ENCODE results near the gene ST3GAL2. TPM values are rescaled to one million over a fixed set of nuclear protein-coding genes. Genes with fewer than 3 reads are reported as not detected.
"Not testable (repeated sequence)": the region's sequence is repeated elsewhere in the genome, so short reads cannot be mapped to it uniquely, and the experiment has no call there.

The ST3GAL2 gene
- total RNA-seq, 1 experiment from 2014 or later: 49.4 TPM

DNA sequence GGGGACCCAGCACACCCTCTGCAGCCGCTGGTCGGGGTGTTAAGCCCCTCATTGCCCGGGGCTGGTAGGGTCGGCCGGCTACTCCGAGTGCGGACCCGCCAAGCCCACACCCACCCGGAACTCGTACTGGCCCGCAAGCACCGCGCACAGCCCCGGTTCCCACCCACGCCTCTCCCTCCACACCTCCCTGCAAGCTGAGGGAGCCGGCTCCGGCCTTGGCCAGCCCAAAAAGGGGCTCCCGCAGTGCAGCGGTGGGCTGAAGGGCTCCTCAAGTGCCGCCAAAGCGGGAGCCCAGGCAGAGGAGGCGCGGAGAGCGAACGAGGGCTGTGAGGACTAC lies 12.1 kb upstream of the ST3GAL2 start:
- not testable (repeated sequence) for H3K4me3 Mint-ChIP-seq
- POLR2A ChIA-PET: interaction anchor here (2.0 kb wide), 1 partner anchor 70 kb away, joined by 4 read pairs; no protein-coding TSS in a partner anchor

GRCh38 chr16:70450142-70451003 lies 11.5 kb upstream of the ST3GAL2 start:
- not testable (repeated sequence) for H3K4me3 Mint-ChIP-seq; DNase-seq (ENCODE audit: low spot score); ATAC-seq; H3K36me3 Mint-ChIP-seq; H3K9me3 Mint-ChIP-seq; H3K27ac Mint-ChIP-seq; H3K27me3 Mint-ChIP-seq (ENCODE audit: low read depth)
- ChIA-PET CTCF (interaction anchor here (1.2 kb wide), 1 partner anchor 20 kb away, joined by 3 read pairs; no protein-coding TSS in a partner anchor), POLR2A (interaction anchor here (2.0 kb wide), 1 partner anchor 69 kb away, joined by 4 read pairs; no protein-coding TSS in a partner anchor)
- peaks cover 19% of the 10 kb centered on the region for H3K4me1 Mint-ChIP-seq

More for the DNA sequence above, 12.1 kb upstream of the ST3GAL2 start:
- H3K27me3 Mint-ChIP-seq (ENCODE audit: low read depth); DNase-seq (ENCODE audit: low spot score); CTCF ChIA-PET; ATAC-seq; H3K36me3 Mint-ChIP-seq; H3K27ac Mint-ChIP-seq; H3K9me3 Mint-ChIP-seq: not testable (repeated sequence)
- H3K4me1 Mint-ChIP-seq: peaks cover 19% of the 10 kb centered on the region
- TF ChIP-seq E2F4 (CRISPR knock-in tag; IDR thresholded peaks at IDR 0.05; ENCODE audit: borderline replicate concordance, low read depth): peak; percentile 41; the same call in 1 of the 2 replicates

DNA sequence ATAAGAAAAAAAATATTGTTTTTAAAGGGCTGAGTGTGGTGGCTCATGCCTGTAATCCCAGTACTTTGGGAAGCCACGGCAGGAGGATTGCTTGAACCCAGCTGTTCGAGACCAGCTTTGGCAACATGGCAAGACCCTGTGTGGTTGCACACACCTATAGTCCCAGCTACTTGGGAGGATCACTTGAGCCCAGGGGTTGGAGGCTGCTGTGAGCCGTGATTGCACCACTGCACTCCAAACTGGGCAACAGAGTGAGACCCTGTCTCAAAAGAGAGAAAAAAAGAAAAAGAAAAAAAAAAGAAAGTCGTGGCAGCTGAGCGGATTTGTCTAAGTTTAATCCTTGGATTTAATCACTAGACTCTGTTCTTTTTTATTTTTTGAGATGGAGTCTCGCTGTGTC lies 9.2 kb upstream of the ST3GAL2 start:
- ATAC-seq (no peak), DNase-seq (ENCODE audit: low spot score) (no peak)
- Mint-ChIP-seq H3K9me3 (peaks cover 4% of the 10 kb centered on the region), H3K4me3 (no peak overlapping the region), H3K4me1 (peaks cover 12% of the 10 kb centered on the region), H3K27ac (no peak overlapping the region), H3K27me3 (ENCODE audit: low read depth) (no peaks in the 10 kb centered on the region), H3K36me3 (no peaks in the 10 kb centered on the region)
- TF ChIP-seq ZNF121 (CRISPR knock-in tag; IDR thresholded peaks at IDR 0.05) (peak; percentile 65; the same call in 1 of the 2 replicates), CREM (CRISPR knock-in tag; IDR thresholded peaks at IDR 0.05) (no peak), ZNF532 (CRISPR knock-in tag; IDR thresholded peaks at IDR 0.05; ENCODE audit: borderline replicate concordance) (no peak), FOXP4 (CRISPR knock-in tag; IDR thresholded peaks at IDR 0.05) (no peak)
- TF ChIP-seq, protein P1, sequence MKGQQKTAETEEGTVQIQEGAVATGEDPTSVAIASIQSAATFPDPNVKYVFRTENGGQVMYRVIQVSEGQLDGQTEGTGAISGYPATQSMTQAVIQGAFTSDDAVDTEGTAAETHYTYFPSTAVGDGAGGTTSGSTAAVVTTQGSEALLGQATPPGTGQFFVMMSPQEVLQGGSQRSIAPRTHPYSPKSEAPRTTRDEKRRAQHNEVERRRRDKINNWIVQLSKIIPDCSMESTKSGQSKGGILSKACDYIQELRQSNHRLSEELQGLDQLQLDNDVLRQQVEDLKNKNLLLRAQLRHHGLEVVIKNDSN (CRISPR knock-in tag; IDR thresholded peaks at IDR 0.05): no peak
- POLR2A ChIA-PET: no interaction called here
- CTCF ChIA-PET: no interaction called here

- no peaks in the 10 kb centered on the region for H3K9me3 Mint-ChIP-seq
- no peaks in the 10 kb centered on the region for H3K36me3 Mint-ChIP-seq
- no peak overlapping the region for H3K27ac Mint-ChIP-seq
- no peak overlapping the region for H3K4me3 Mint-ChIP-seq
- no peaks in the 10 kb centered on the region for H3K27me3 Mint-ChIP-seq (ENCODE audit: low read depth)
- peaks cover 18% of the 10 kb centered on the region for H3K4me1 Mint-ChIP-seq
- ATAC-seq: no peak
- ChIA-PET CTCF (no interaction called here), POLR2A (no interaction called here)
- no peak for DNase-seq (ENCODE audit: low spot score)
- TF ChIP-seq, protein P2, sequence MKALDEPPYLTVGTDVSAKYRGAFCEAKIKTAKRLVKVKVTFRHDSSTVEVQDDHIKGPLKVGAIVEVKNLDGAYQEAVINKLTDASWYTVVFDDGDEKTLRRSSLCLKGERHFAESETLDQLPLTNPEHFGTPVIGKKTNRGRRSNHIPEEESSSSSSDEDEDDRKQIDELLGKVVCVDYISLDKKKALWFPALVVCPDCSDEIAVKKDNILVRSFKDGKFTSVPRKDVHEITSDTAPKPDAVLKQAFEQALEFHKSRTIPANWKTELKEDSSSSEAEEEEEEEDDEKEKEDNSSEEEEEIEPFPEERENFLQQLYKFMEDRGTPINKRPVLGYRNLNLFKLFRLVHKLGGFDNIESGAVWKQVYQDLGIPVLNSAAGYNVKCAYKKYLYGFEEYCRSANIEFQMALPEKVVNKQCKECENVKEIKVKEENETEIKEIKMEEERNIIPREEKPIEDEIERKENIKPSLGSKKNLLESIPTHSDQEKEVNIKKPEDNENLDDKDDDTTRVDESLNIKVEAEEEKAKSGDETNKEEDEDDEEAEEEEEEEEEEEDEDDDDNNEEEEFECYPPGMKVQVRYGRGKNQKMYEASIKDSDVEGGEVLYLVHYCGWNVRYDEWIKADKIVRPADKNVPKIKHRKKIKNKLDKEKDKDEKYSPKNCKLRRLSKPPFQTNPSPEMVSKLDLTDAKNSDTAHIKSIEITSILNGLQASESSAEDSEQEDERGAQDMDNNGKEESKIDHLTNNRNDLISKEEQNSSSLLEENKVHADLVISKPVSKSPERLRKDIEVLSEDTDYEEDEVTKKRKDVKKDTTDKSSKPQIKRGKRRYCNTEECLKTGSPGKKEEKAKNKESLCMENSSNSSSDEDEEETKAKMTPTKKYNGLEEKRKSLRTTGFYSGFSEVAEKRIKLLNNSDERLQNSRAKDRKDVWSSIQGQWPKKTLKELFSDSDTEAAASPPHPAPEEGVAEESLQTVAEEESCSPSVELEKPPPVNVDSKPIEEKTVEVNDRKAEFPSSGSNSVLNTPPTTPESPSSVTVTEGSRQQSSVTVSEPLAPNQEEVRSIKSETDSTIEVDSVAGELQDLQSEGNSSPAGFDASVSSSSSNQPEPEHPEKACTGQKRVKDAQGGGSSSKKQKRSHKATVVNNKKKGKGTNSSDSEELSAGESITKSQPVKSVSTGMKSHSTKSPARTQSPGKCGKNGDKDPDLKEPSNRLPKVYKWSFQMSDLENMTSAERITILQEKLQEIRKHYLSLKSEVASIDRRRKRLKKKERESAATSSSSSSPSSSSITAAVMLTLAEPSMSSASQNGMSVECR (CRISPR knock-in tag; IDR thresholded peaks at IDR 0.05; ENCODE audit: borderline replicate concordance): no peak
- TF ChIP-seq NR2C2 (CRISPR knock-in tag; IDR thresholded peaks at IDR 0.05) (no peak), NFE2L1 (CRISPR knock-in tag; IDR thresholded peaks at IDR 0.05) (no peak)
- TF ChIP-seq, protein P3, sequence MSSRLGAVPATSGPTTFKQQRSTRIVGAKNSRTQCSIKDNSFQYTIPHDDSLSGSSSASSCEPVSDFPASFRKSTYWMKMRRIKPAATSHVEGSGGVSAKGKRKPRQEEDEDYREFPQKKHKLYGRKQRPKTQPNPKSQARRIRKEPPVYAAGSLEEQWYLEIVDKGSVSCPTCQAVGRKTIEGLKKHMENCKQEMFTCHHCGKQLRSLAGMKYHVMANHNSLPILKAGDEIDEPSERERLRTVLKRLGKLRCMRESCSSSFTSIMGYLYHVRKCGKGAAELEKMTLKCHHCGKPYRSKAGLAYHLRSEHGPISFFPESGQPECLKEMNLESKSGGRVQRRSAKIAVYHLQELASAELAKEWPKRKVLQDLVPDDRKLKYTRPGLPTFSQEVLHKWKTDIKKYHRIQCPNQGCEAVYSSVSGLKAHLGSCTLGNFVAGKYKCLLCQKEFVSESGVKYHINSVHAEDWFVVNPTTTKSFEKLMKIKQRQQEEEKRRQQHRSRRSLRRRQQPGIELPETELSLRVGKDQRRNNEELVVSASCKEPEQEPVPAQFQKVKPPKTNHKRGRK (CRISPR knock-in tag; IDR thresholded peaks at IDR 0.05; ENCODE audit: borderline replicate concordance): no peak
These were observed 5.6 kb upstream of the ST3GAL2 start for GRCh38 chr16:70444249-70445063.

Measured in WTC11 (cell line).